NOMO-1 treated with DMSO at 0.1 percent for 48 hours (cell line): ENCODE data around the gene GLYATL2.

Experiments
- DNase-seq: peaks from one replicate; lab custom pipeline; 2025; ENCODE audit not compliant: unreplicated experiment; lab: John Stamatoyannopoulos, UW

Gene GLYATL2

DNA sequence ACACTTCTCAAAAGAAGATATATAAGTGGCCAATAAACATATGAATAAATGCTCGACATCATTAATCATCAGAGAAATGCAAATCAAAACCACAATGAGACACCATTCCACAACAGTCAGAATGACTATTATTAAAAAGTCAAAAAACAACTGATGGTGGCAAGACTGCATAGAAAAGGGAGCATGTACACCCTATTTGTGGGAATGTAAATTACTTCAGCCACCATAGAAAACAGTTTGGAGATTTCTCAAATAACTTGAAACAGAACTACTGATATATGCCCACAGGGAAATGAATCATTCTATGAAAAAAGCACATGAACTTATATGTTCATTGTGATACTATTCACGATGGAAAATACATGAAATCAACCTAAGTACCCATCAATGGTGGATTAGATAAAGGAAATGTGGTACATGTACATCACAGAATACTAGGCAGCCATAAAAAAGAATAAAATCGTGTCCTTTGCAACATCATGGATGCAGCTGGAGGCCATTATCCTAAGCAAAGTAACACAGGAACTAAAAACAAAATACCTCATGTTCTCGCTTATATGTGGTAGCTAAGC lies 42.4 kb downstream of the GLYATL2 start:
- no peak for DNase-seq

DNA sequence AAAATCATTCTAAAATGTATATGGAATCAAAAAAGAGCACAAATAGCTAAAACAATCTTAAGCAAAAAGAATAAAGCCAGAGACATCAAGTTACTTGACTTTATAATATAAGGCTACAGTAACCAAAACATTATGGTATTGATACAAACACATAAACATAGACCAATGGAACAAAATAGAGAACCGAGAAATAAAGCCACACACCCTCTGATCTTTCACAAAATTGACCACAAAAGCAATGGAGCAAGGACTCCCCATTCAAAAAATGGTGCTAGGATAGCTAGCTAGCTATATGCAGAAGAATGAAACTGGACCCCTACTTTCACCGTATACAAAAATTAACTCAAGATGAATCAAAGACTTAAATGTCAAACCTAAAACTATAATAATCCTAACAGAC lies 43.2 kb downstream of the GLYATL2 start:
- no peak for DNase-seq

- no peak for DNase-seq
Measured at GRCh38 chr11:58796333-58796732, 48.2 kb downstream of the GLYATL2 start.

GRCh38 chr11:58788355-58789023 lies 56.0 kb downstream of the GLYATL2 start:
- peak; percentile 70 for DNase-seq

- no peak for DNase-seq
Measured at GRCh38 chr11:58787903-58788302, 56.6 kb downstream of the GLYATL2 start.

DNA sequence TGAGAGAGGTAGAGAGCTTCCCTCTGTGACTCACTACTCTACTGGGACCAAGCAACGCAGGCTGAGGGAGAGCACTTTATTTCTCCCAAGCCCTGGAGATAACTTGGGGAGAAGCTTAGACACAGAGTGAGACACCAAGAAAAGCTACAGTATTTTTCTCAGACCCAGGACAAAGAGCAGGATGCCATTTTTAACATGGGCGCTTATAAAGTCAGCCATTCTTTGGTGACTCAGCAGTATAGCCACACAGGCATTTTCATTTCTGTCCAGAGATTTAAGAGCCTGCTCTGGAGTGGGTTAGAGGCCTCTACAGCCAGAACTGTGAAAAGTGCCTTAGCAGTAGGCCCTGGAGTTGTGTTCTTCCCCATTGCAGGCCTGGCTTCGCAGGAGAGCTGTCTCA lies 57.8 kb downstream of the GLYATL2 start:
- DNase-seq, result no peak

GRCh38 chr11:58784995-58785394 lies 59.5 kb downstream of the GLYATL2 start:
- no peak for DNase-seq
